HEK293T (cell line): ENCODE data around the gene CORO1C.

Experiments used
- CTCF ChIA-PET: fragments of 350-600 bp; formaldehyde crosslinking; extraction: SDS; loops from one replicate; lab custom pipeline; 2021; ENCODE audit warnings: antibody characterized with exemption, inconsistent platforms; lab: Yijun Ruan, JAX
- POLR2A ChIA-PET: fragments of 350-600 bp; formaldehyde crosslinking; extraction: SDS; loops from one replicate; lab custom pipeline; 2020; ENCODE audit warnings: antibody characterized with exemption, inconsistent platforms; lab: Yijun Ruan, JAX
- DNase-seq: peaks from one replicate; pipeline ENCODE4 v3.0.0; 2012; ENCODE audit warnings: mixed read lengths; ENCODE audit errors: extremely low spot score
- ARNT ChIP-seq: fragments of 450-650 bp; IDR thresholded peaks from 2 replicates; pipeline ENCODE4 v1.6.1; 2017; ENCODE audit warnings: mild to moderate bottlenecking
- BHLHE40 ChIP-seq: fragments of 450-650 bp; IDR thresholded peaks from 2 replicates; pipeline ENCODE4 v1.6.1; 2016; ENCODE audit warnings: mild to moderate bottlenecking, moderate library complexity, borderline replicate concordance
- CTBP1 ChIP-seq: fragments of 450-650 bp; IDR thresholded peaks from 2 replicates; pipeline ENCODE4 v1.6.1; 2016; ENCODE audit warnings: borderline replicate concordance
- ELF4 ChIP-seq: fragments of 450-650 bp; IDR thresholded peaks from 2 replicates; pipeline ENCODE4 v1.6.1; 2017; ENCODE audit warnings: antibody characterized with exemption
- FOXA1 ChIP-seq: fragments of 450-650 bp; IDR thresholded peaks from 2 replicates; pipeline ENCODE4 v1.6.1; 2016; ENCODE audit warnings: mild to moderate bottlenecking
- FOXK2 ChIP-seq: fragments of 450-650 bp; IDR thresholded peaks from 2 replicates; pipeline ENCODE4 v1.6.1; 2016; ENCODE audit warnings: mild to moderate bottlenecking
- FOXM1 ChIP-seq: fragments of 450-650 bp; IDR thresholded peaks from 2 replicates; pipeline ENCODE4 v1.6.1; 2017; ENCODE audit warnings: mild to moderate bottlenecking, borderline replicate concordance
- HDGF ChIP-seq: fragments of 450-650 bp; IDR thresholded peaks from 2 replicates; pipeline ENCODE4 v1.6.1; 2017; ENCODE audit warnings: antibody characterized with exemption, borderline replicate concordance
- L3MBTL2 ChIP-seq: fragments of 450-650 bp; conservative IDR thresholded peaks from 2 replicates; pipeline ENCODE4 v1.6.1; 2016; ENCODE audit warnings: mild to moderate bottlenecking
- LEF1 ChIP-seq: fragments of 450-650 bp; IDR thresholded peaks from 2 replicates; pipeline ENCODE4 v1.6.1; 2017; ENCODE audit warnings: mild to moderate bottlenecking, borderline replicate concordance
- NFRKB ChIP-seq: fragments of 450-650 bp; IDR thresholded peaks from 2 replicates; pipeline ENCODE4 v1.6.1; 2016; ENCODE audit warnings: mild to moderate bottlenecking, moderate library complexity
- SP1 ChIP-seq: fragments of 450-650 bp; IDR thresholded peaks from 2 replicates; pipeline ENCODE4 v1.6.1; 2017
- SUZ12 ChIP-seq: fragments of 450-650 bp; IDR thresholded peaks from 2 replicates; pipeline ENCODE4 v1.6.1; 2016; ENCODE audit warnings: mild to moderate bottlenecking
- TARDBP ChIP-seq: fragments of 450-650 bp; IDR thresholded peaks from 2 replicates; pipeline ENCODE4 v1.6.1; 2016
- ZNF384 ChIP-seq: fragments of 450-650 bp; IDR thresholded peaks from 2 replicates; pipeline ENCODE4 v1.6.1; 2016
- TF ChIP-seq, protein P1 (sequence below): fragments of 450-650 bp; IDR thresholded peaks from 2 replicates; pipeline ENCODE4 v1.6.1; 2016

Gene CORO1C

DNA sequence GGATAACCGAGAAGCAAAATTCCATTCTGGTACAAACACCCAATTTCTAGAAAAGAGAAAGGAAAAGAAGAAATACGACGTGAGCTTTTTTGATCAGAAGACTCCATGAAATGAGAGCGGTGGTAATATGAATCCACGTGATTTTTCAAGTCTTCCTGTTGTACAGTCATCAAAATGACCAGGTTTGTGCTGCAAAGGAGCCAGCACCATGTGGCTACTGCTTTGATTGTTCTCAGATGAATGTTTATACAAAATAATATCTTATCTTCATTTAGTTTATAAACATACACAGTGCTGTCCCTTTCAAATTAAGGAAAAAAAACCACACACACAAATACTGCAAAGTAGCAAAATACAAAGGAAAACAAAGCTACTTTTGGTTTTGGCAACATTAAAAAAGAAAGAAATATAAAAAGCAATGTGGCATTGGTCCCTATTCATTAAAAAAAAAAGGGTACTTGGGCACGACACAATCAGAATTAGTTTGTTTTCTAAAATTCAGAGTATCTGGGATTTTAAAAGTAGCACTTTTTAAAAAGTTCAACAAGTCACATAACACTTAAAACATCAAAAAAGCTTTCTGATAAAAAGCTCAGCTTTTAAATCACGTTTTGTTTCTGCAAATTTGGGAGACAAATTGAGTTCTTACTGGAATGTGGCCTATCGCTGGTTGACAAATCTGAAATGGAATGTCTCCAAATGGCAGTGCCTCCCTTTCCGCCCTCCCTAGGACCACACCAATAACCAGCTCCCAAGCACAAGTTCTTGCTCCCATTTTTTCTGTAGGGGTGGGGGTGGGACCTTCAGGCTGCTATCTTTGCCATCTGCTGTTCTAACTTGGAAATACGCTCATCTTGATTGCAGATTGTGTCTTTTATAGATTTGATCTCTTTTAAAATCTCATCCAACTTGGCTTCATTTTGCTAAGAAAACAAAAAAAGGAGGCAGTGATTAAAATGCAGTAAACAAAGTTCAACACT is 84.4 kb downstream of the CORO1C start:
- DNase-seq, result no peak
- no peak for TF ChIP-seq L3MBTL2
- TF ChIP-seq NFRKB, result no peak
- no peak for TF ChIP-seq ELF4
- TF ChIP-seq FOXK2, result no peak
- TF ChIP-seq BHLHE40, result no peak
- no peak for TF ChIP-seq LEF1
- no peak for TF ChIP-seq ARNT
- no peak for TF ChIP-seq SUZ12
- TF ChIP-seq ZNF384, result no peak
- TF ChIP-seq FOXA1, result no peak
- TF ChIP-seq, protein P1, sequence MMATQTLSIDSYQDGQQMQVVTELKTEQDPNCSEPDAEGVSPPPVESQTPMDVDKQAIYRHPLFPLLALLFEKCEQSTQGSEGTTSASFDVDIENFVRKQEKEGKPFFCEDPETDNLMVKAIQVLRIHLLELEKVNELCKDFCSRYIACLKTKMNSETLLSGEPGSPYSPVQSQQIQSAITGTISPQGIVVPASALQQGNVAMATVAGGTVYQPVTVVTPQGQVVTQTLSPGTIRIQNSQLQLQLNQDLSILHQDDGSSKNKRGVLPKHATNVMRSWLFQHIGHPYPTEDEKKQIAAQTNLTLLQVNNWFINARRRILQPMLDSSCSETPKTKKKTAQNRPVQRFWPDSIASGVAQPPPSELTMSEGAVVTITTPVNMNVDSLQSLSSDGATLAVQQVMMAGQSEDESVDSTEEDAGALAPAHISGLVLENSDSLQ, result no peak
- TF ChIP-seq SP1, result no peak
- TF ChIP-seq CTBP1, result no peak
- no peak for TF ChIP-seq TARDBP
- no peak for TF ChIP-seq FOXM1
- ChIA-PET POLR2A (no interaction called here), CTCF (interaction anchor here (0.6 kb wide), 1 partner anchor 117 kb away, joined by 3 read pairs; no protein-coding TSS in a partner anchor)

DNA sequence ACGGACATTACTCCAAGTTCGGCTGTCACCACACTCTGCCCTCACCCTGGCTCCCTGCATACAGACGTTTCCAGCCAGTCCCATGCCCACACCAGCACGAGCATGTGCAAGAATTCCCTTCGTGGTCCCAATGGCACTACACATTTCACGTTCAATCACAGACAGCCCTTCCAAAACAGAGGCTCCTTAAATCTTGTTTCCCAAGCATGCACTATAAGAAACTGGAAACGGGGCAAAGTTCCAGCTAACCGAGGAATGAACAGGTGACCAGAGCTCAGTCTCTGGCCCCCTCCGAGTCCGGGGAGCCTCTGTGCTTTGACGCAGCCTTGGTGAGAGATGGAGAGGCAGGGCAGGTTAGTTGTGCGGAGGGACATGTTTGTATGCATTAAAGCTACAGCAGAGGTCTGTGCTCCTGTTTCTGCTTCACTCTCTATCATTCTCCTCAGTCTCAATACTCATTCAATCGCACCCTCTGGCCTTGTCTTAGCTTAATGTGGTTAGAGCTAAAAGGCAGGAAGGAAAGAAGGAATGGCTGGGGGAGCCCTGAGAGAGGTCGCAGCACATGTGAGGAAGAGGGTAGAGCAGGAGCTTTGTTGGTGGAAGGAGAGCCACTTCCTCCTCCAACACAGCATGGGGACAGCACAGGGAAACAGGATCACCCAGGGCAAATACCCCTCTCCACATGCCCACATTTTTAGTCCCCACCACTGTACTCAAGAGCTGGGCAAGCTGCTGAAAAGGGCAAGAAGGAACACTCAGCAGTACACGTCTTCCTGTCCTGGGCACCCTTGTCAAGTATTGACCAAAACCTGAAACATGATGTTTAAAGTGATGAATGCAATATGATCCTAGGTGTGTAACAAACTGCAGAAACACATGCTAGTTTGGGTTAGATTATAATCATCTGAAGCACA is 85.4 kb downstream of the CORO1C start:
- DNase-seq, result no peak
- ChIA-PET POLR2A (no interaction called here), CTCF (no interaction called here)
- TF ChIP-seq ARNT (no peak), BHLHE40 (no peak), NFRKB (no peak), HDGF (no peak), ZNF384 (no peak), CTBP1 (no peak), SP1 (no peak), TARDBP (no peak), ELF4 (no peak), SUZ12 (no peak), FOXA1 (no peak), FOXK2 (no peak)

DNA sequence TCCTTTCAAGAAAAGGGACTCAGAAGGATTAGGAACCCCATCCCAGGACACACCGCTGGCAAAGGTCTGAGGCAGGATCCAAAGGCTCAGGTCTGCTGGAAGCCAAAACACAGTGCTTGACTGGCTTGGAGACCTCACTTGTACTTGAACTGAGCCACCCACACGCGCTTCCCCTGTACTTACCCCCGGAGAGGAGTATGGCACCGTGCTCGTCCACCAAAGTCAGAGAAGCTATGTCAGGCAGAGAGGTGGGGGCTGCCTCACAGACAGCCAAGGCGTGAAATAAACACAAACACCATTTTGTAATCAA is 86.6 kb downstream of the CORO1C start:
- ChIA-PET POLR2A (no interaction called here), CTCF (no interaction called here)
- no peak for TF ChIP-seq FOXM1
- TF ChIP-seq FOXK2, result no peak
- no peak for TF ChIP-seq ARNT
- TF ChIP-seq CTBP1, result no peak
- no peak for TF ChIP-seq NFRKB
- TF ChIP-seq TARDBP, result no peak
- no peak for TF ChIP-seq BHLHE40
- no peak for TF ChIP-seq HDGF
- TF ChIP-seq, protein P1, result no peak
- no peak for TF ChIP-seq FOXA1
- TF ChIP-seq LEF1, result no peak
- no peak for TF ChIP-seq SP1
- no peak for TF ChIP-seq L3MBTL2
- no peak for TF ChIP-seq ZNF384
- no peak for TF ChIP-seq ELF4
- TF ChIP-seq SUZ12, result no peak
- DNase-seq, result no peak

- ChIA-PET CTCF (no interaction called here), POLR2A (no interaction called here)
- DNase-seq, result no peak
- TF ChIP-seq ZNF384 (no peak), ARNT (no peak), FOXM1 (no peak), TARDBP (no peak), SUZ12 (no peak), LEF1 (no peak), NFRKB (no peak), CTBP1 (no peak), FOXK2 (no peak), ELF4 (no peak), SP1 (no peak)
- TF ChIP-seq, protein P1, result no peak
Measured at GRCh38 chr12:108643941-108644810, 87.1 kb downstream of the CORO1C start.
